IMR-90 (cell line): ENCODE data around the gene OR10A3. TPM values are rescaled to one million over a fixed set of nuclear protein-coding genes. Genes with fewer than 3 reads are reported as not detected.

Source experiments
- ATAC-seq: fragments of 200-7000 bp; cut with Tn5 transposase; 2 replicates; pipeline ENCODE4 v1.9.1; 2020; ENCODE audit warnings: low read depth, mild to moderate bottlenecking, moderate library complexity
- BruUV-seq: library from RNA; stranded (reverse); fragments of 400-500 nt; replicated peaks from 2 replicates; lab custom pipeline; 2021; lab: Mats Ljungman, UMichigan
- CTCF ChIA-PET: fragments of 300-600 bp; formaldehyde crosslinking; extraction: SDS; loops from one replicate; lab custom pipeline; 2021; ENCODE audit warnings: antibody characterized with exemption; lab: Yijun Ruan, JAX
- POLR2A ChIA-PET: fragments of 300-600 bp; sonication (Branson Sonifier 250); formaldehyde crosslinking; loops from one replicate; lab custom pipeline; 2022; ENCODE audit warnings: antibody characterized with exemption; ENCODE audit not compliant: unreplicated experiment; lab: Charles Lee
- DNase-seq: peaks from one replicate; pipeline ENCODE4 v3.0.0; 2013
- H2AFZ ChIP-seq: replicated peaks from 2 replicates; pipeline ENCODE3; 2013; ENCODE audit warnings: low read length, mild to moderate bottlenecking; ENCODE audit not compliant: poor library complexity
- H2AK5ac ChIP-seq: 2 replicates; pipeline ENCODE4 v1.6.1; 2013; ENCODE audit warnings: low read depth, low read length, inconsistent platforms
- H2AK9ac ChIP-seq: replicated peaks from 2 replicates; pipeline ENCODE3; 2013; ENCODE audit warnings: mild to moderate bottlenecking, low read depth, low read length, moderate library complexity; ENCODE audit not compliant: poor library complexity
- H2BK120ac ChIP-seq: 2 replicates; pipeline ENCODE4 v1.6.1; 2013; ENCODE audit warnings: low read depth, low read length, inconsistent platforms
- H2BK15ac ChIP-seq: 3 replicates; pipeline ENCODE4 v1.6.1; 2013; ENCODE audit warnings: low read depth, low read length, inconsistent platforms
- H2BK20ac ChIP-seq: 2 replicates; pipeline ENCODE4 v1.6.1; 2013; ENCODE audit warnings: low read depth, mild to moderate bottlenecking, inconsistent platforms, low read length, moderate library complexity
- H2BK5ac ChIP-seq: 2 replicates; pipeline ENCODE4 v1.6.1; 2013; ENCODE audit warnings: mild to moderate bottlenecking, low read depth, low read length, inconsistent platforms; ENCODE audit not compliant: poor library complexity, severe bottlenecking
- H3K14ac ChIP-seq: replicated peaks from 2 replicates; pipeline ENCODE4 v1.6.1; 2013; ENCODE audit warnings: low read depth, low read length, inconsistent platforms
- H3K18ac ChIP-seq: 2 replicates; pipeline ENCODE4 v1.6.1; 2013; ENCODE audit warnings: low read depth, low read length, control low read depth
- H3K23ac ChIP-seq: 2 replicates; pipeline ENCODE4 v1.6.1; 2013; ENCODE audit warnings: low read depth, low read length, inconsistent platforms
- H3K27ac ChIP-seq: 2 replicates; pipeline ENCODE4 v1.5.1; 2013; ENCODE audit warnings: mild to moderate bottlenecking, control low read depth, low read length; ENCODE audit not compliant: insufficient read depth
- H3K27me3 ChIP-seq: 2 replicates; pipeline ENCODE4 v1.6.1; 2013; ENCODE audit warnings: low read length; ENCODE audit not compliant: control insufficient read depth, insufficient read depth
- H3K36me3 ChIP-seq: 2 replicates; pipeline ENCODE4 v1.6.1; 2013; ENCODE audit warnings: low read length, mixed read lengths; ENCODE audit not compliant: control insufficient read depth, insufficient read depth
- H3K4ac ChIP-seq: 2 replicates; pipeline ENCODE4 v1.6.1; 2013; ENCODE audit warnings: low read depth, low read length, inconsistent platforms
- H3K4me1 ChIP-seq: 2 replicates; pipeline ENCODE4 v1.6.1; 2013; ENCODE audit warnings: low read length, mixed read lengths; ENCODE audit not compliant: control insufficient read depth, insufficient read depth
- H3K4me2 ChIP-seq: 2 replicates; pipeline ENCODE4 v1.6.1; 2013; ENCODE audit warnings: low read depth, mild to moderate bottlenecking, control low read depth, low read length, moderate library complexity
- H3K4me3 ChIP-seq: 2 replicates; pipeline ENCODE4 v1.5.1; 2013; ENCODE audit warnings: low read depth, mild to moderate bottlenecking, control low read depth, low read length, moderate library complexity; ENCODE audit not compliant: insufficient read depth
- H3K56ac ChIP-seq: 2 replicates; pipeline ENCODE4 v1.6.1; 2013; ENCODE audit warnings: low read length, inconsistent platforms; ENCODE audit not compliant: insufficient read depth; ENCODE audit errors: extremely low read depth
- H3K79me1 ChIP-seq, 2 experiments: 2 replicates each; pipeline ENCODE4 v1.6.1; 2013; ENCODE audit warnings: low read length in 2 of 2, inconsistent platforms in 1 of 2, low read depth in 1 of 2
- H3K9ac ChIP-seq: 2 replicates; pipeline ENCODE4 v1.6.1; 2013; ENCODE audit warnings: low read depth, low read length, control low read depth
- H3K9me1 ChIP-seq: 2 replicates; pipeline ENCODE4 v1.6.1; 2013; ENCODE audit warnings: low read length, inconsistent platforms; ENCODE audit not compliant: insufficient read depth
- H3K9me3 ChIP-seq: 2 replicates; pipeline ENCODE4 v1.6.1; 2013; ENCODE audit warnings: low read length; ENCODE audit not compliant: control insufficient read depth, insufficient read depth
- H4K20me1 ChIP-seq: 2 replicates; pipeline ENCODE4 v1.6.1; 2013; ENCODE audit warnings: low read length, inconsistent platforms; ENCODE audit not compliant: insufficient read depth
- H4K5ac ChIP-seq: 2 replicates; pipeline ENCODE4 v1.6.1; 2013; ENCODE audit warnings: mild to moderate bottlenecking, low read depth, low read length, control low read depth
- H4K8ac ChIP-seq, 2 experiments: 2 replicates each; pipeline ENCODE4 v1.6.1; 2013; ENCODE audit warnings: low read depth in 2 of 2, low read length in 2 of 2, control low read depth in 1 of 2, inconsistent platforms in 1 of 2
- H4K91ac ChIP-seq: 2 replicates; pipeline ENCODE4 v1.6.1; 2013; ENCODE audit warnings: low read depth, low read length, inconsistent platforms; ENCODE audit not compliant: insufficient read depth
- CEBPB ChIP-seq: IDR thresholded peaks from 2 replicates; pipeline ENCODE4 v1.6.1; 2012; ENCODE audit warnings: low read depth, low read length, improper control_type of control experiment
- FOS ChIP-seq: fragments of 150-350 bp; IDR thresholded peaks from 2 replicates; pipeline ENCODE4 v1.6.1; 2016; ENCODE audit warnings: low read depth, low read length
- MAFK ChIP-seq: IDR thresholded peaks from 2 replicates; pipeline ENCODE4 v1.6.1; 2012; ENCODE audit warnings: low read depth, low read length, improper control_type of control experiment
- MXI1 ChIP-seq: IDR thresholded peaks from 2 replicates; pipeline ENCODE4 v1.6.1; 2012; ENCODE audit warnings: low read depth, mild to moderate bottlenecking, low read length, moderate library complexity, borderline replicate concordance
- POLR2A ChIP-seq: IDR thresholded peaks from 2 replicates; pipeline ENCODE4 v1.6.1; 2012; ENCODE audit warnings: mild to moderate bottlenecking, low read depth, low read length
- RCOR1 ChIP-seq: IDR thresholded peaks from 2 replicates; pipeline ENCODE4 v1.6.1; 2012; ENCODE audit warnings: mild to moderate bottlenecking, low read length, improper control_type of control experiment; ENCODE audit not compliant: insufficient replicate concordance
- SMC3 ChIP-seq: fragments of 150-350 bp; IDR thresholded peaks from 2 replicates; pipeline ENCODE4 v1.6.1; 2016; ENCODE audit warnings: low read depth, mild to moderate bottlenecking, antibody characterized with exemption, low read length, moderate library complexity
- WGBS, 2 experiments: methylation state at CpG; one replicate each; pipeline versions ENCODE4 v1.1.5 to v1.1.7; 2013; ENCODE audit warnings: missing lambda C conversion rate in 2 of 2; ENCODE audit not compliant: insufficient read length in 1 of 2; ENCODE audit errors: extremely low coverage in 2 of 2; 5-methylcytosine and 5-hydroxymethylcytosine counted together
- dilution Hi-C: fragments of 300-500 bp; cut with HindIII; formaldehyde crosslinking; loops from one replicate; pipeline ENCODE4 v1.14.3; 2018; ENCODE audit warnings: low sequenced_read_pairs; ENCODE audit not compliant: unreplicated experiment
- in situ Hi-C: fragments of 300-500 bp; cut with MboI; formaldehyde crosslinking; loops from 3 replicates; pipeline ENCODE4 v1.14.3; 2019; ENCODE audit warnings: low sequenced_read_pairs, inconsistent platforms, mixed read lengths
- intact Hi-C: fragments of 100-400 bp; cut with micrococcal nuclease; formaldehyde crosslinking; loops from 2 replicates; pipeline ENCODE4 v1.10.0; 2022
- microRNA-seq, 2 experiments: library from miRNA; stranded (forward) in 1 of 2; unstranded in 1 of 2; fragments of 10-50 nt in 1 of 2; fragments of <30 nt in 1 of 2; gene quantifications in 1 of 2; microRNA quantifications in 1 of 2; one replicate each; pipeline versions ENCODE3 to v1.1.0; 2013 to 2020; ENCODE audit not compliant: insufficient read depth in 1 of 2, insufficient read length in 1 of 2, unreplicated experiment in 1 of 2
- polyA plus RNA-seq, 3 experiments: library from polyadenylated mRNA; depleted of rRNA; stranded (reverse); fragments of >200 nt; gene quantifications; 2 replicates each; pipeline ENCODE4 v1.2.3, GENCODE V29; 2012; ENCODE audit warnings: low replicate concordance in 1 of 3
- small RNA-seq, 5 experiments: library from RNA; depleted of rRNA; stranded (forward); fragments of <200 nt; gene quantifications; one replicate each; pipeline ENCODE3, GENCODE V24; 2012
- total RNA-seq: library from RNA; depleted of rRNA; stranded (reverse); fragments of >200 nt; gene quantifications from 2 replicates; pipeline ENCODE4 v1.2.3, GENCODE V29; 2012; rRNA removed

Gene OR10A3
- total and polyA plus RNA-seq, 2 of the 4 experiments (the other 2 are of a cell fraction): 0.03 TPM; not detected in 1

- no CpG with 5 or more reads among the region's 5 CpGs for WGBS, 2 experiments
- Histone ChIP-seq H3K4me2 (peak overlapping the region; percentile 89), H3K4ac (0 out of 2 replicates have a peak overlapping the region, but pooled peaks have one; percentile 4), H4K8ac (peak overlapping the region in 1 of 2 experiments; percentile 54; a peak in 1 of 4 replicates), H3K14ac (no peak overlapping the region), H2AFZ (peak overlapping the region; percentile 83), H3K9ac (no peak overlapping the region), H3K36me3 (no peaks in the 10 kb centered on the region), H3K56ac (no peak overlapping the region), H3K9me1 (no peaks in the 10 kb centered on the region), H3K18ac (peak overlapping the region; percentile 59), H2AK5ac (no peak overlapping the region), H2BK15ac (peak overlapping the region; percentile 41; the same call in 1 of the 3 replicates), H3K27ac (no peak overlapping the region), H2BK20ac (no peak overlapping the region; the same call in 1 of the 2 replicates), H2BK5ac (no peak overlapping the region), H4K91ac (no peak overlapping the region), H3K79me1 (no peaks in the 10 kb centered on the region), H3K4me1 (peaks cover 9% of the 10 kb centered on the region), H2BK120ac (no peak overlapping the region; the same call in 1 of the 2 replicates), H4K5ac (no peak overlapping the region), H3K4me3 (no peak overlapping the region), H4K20me1 (no peaks in the 10 kb centered on the region), H3K9me3 (no peaks in the 10 kb centered on the region), H3K27me3 (no peaks in the 10 kb centered on the region), H3K23ac (0 out of 2 replicates have a peak overlapping the region, but pooled peaks have one; percentile 10), H2AK9ac (no peak overlapping the region)
- ChIA-PET CTCF (interaction anchor here (0.6 to 4.7 kb wide), 4 partner anchors 15 to 117 kb away, joined by 3 to 51 read pairs (median 11); partner anchors contain the start of gene EIF3F), POLR2A (no interaction called here)
- no peak for DNase-seq
- dilution Hi-C loops: no loop called here
- in situ Hi-C loops: loop anchor here (5.0 to 25.0 kb wide), 3 partner anchors 102 to 328 kb away; no protein-coding TSS in a partner anchor
- TF ChIP-seq RCOR1: no peak
- TF ChIP-seq POLR2A: no peak
- no peak for TF ChIP-seq FOS
- no peak for TF ChIP-seq MXI1
- TF ChIP-seq CEBPB: no peak
- no peak for TF ChIP-seq MAFK
- TF ChIP-seq SMC3: no peak
- BruUV-seq: no TSS peak
- intact Hi-C loops: loop anchor here (5.0 to 10.0 kb wide), 3 partner anchors 77 to 315 kb away; partner anchors contain the start of gene NLRP10
- no peak for ATAC-seq
Measured at GRCh38 chr11:7889985-7890384, 51.5 kb downstream of the OR10A3 start.

Small RNA genes within 50 kb of the gene (microRNA-seq; reads per million reads assigned to microRNA genes)
- gene COX6CP5 (ENCODE audit: insufficient read depth, insufficient read length) (not detected), gene RNU6-943P (ENCODE audit: insufficient read depth, insufficient read length) (not detected)

Small RNA genes within 50 kb of the gene (small RNA-seq; reads per million reads assigned to genes)
- gene COX6CP5 (0 reads per million in 5 experiments), gene RNU6-943P (0 reads per million in 5 experiments)

Other genes starting within 250 kb of the OR10A3 start
- gene OVCH2, start 235.2 kb downstream of the OR10A3 start, total RNA-seq: under 0.01 TPM in 1 of 2 replicates, not detected in the other
- 0.07 TPM in 1 of 2 replicates, not detected in the other for gene OVCH2, start 235.2 kb downstream of the OR10A3 start, polyA plus RNA-seq (2012; rRNA removed)
- gene OR5P2, start 144.8 kb downstream of the OR10A3 start, total RNA-seq: 0.28 TPM in 1 of 2 replicates, not detected in the other
- gene OR5P2, start 144.8 kb downstream of the OR10A3 start, polyA plus RNA-seq (2012; rRNA removed): not detected in 2 replicates
- not detected in 2 replicates for gene OR5P3, start 110.9 kb downstream of the OR10A3 start, total RNA-seq
- 0.09 TPM in 1 of 2 replicates, not detected in the other for gene OR5P3, start 110.9 kb downstream of the OR10A3 start, polyA plus RNA-seq (2012; rRNA removed)
- not detected in 2 replicates for gene OR10A6, start 10.4 kb downstream of the OR10A3 start, total RNA-seq
- 0.14 and 0.19 TPM in 2 replicates for gene OR10A6, start 10.4 kb downstream of the OR10A3 start, polyA plus RNA-seq (2012; rRNA removed)
- 25.6 and 36.7 TPM in 2 replicates for gene NLRP10, start 23.7 kb upstream of the OR10A3 start, total RNA-seq
- gene NLRP10, start 23.7 kb upstream of the OR10A3 start, polyA plus RNA-seq (2012; rRNA removed): 5.8 and 6.5 TPM in 2 replicates
- 279 and 308 TPM in 2 replicates for gene EIF3F, start 45.6 kb upstream of the OR10A3 start, total RNA-seq
- 271 and 306 TPM in 2 replicates for gene EIF3F, start 45.6 kb upstream of the OR10A3 start, polyA plus RNA-seq (2012; rRNA removed)
- gene TUB, start 139.5 kb upstream of the OR10A3 start, total RNA-seq: 10.8 and 12.9 TPM in 2 replicates
- gene TUB, start 139.5 kb upstream of the OR10A3 start, polyA plus RNA-seq (2012; rRNA removed): 11.5 and 11.8 TPM in 2 replicates
- gene RIC3, start 227.3 kb upstream of the OR10A3 start, total RNA-seq: not detected in 2 replicates
- gene RIC3, start 227.3 kb upstream of the OR10A3 start, polyA plus RNA-seq (2012; rRNA removed): not detected in 2 replicates